Epithelial cell of proximal tubule (primary cell): ENCODE measurements around the gene IGFBPL1. TPM values are rescaled to one million over a fixed set of nuclear protein-coding genes. Genes with fewer than 3 reads are reported as not detected.
A peak's percentile ranks its signal among the peaks of the same experiment; 100 is the strongest.

Source experiments
- DNase-seq: peaks from one replicate; pipeline ENCODE4 v3.0.0-alpha.2; 2011; ENCODE audit warnings: low read depth
- H3K4me3 ChIP-seq: 2 replicates; pipeline ENCODE4 v1.5.1; 2011; ENCODE audit warnings: low read depth, mild to moderate bottlenecking, low read length
- total RNA-seq: library from RNA; depleted of rRNA; stranded (reverse); fragments of >200 nt; gene quantifications from 2 replicates; pipeline ENCODE4 v1.2.3, GENCODE V29; 2015
- TF ChIP-seq, protein P1 (sequence below): conservative IDR thresholded peaks from 2 replicates; pipeline ENCODE4 v1.5.1; 2012; ENCODE audit warnings: low read depth, mild to moderate bottlenecking, low read length

Gene IGFBPL1
- total RNA-seq, 1 donor from 2014 or later: 8.8 TPM

DNA sequence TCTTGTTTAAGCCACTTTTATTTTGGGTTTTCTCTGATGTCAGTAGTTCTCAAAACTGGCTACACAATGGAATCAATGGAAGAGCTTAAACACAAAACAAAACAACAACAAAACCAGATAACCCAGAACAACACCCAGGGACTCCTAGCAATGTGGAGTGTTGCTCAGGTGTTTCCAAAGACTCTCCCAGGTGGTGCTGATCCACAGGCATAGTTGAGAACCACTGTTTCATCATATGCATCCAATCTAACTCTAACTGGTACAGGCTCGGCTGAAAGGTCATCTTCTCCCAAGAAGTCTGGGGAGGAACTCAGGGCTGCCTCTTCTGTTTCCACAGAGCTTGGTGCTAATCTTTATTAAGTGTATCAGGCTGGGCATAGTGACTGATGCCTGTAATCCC lies 37.2 kb downstream of the IGFBPL1 start:
- TF ChIP-seq, protein P1, sequence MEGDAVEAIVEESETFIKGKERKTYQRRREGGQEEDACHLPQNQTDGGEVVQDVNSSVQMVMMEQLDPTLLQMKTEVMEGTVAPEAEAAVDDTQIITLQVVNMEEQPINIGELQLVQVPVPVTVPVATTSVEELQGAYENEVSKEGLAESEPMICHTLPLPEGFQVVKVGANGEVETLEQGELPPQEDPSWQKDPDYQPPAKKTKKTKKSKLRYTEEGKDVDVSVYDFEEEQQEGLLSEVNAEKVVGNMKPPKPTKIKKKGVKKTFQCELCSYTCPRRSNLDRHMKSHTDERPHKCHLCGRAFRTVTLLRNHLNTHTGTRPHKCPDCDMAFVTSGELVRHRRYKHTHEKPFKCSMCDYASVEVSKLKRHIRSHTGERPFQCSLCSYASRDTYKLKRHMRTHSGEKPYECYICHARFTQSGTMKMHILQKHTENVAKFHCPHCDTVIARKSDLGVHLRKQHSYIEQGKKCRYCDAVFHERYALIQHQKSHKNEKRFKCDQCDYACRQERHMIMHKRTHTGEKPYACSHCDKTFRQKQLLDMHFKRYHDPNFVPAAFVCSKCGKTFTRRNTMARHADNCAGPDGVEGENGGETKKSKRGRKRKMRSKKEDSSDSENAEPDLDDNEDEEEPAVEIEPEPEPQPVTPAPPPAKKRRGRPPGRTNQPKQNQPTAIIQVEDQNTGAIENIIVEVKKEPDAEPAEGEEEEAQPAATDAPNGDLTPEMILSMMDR: no peak
- DNase-seq: no peak
- H3K4me3 ChIP-seq: no peak overlapping the region

DNA sequence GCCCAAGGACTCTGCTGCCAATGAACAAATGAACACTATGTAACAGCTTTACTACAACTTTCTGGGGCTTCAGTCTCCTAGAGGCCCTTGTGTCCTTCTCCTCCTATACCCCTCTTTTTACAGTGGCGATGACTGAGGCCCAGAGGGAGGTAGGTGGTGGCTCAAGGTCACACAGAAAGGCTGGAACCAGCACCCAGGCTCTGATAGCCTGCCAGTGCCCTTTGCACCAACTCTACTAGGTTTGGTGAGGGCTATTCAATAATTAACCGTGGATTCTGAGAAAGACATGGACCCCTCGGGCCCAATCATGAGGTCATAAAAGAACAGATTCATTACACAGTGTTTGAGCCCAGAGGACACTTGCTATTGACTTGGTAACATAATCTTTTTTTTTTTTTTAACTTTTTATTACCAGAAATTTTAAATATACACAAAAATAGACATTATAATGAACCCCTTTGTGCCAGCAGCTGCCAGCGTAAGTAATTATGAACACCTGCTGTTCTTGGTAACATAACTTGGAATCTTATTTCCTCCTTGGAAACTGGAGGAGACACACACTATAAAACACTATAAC lies 37.8 kb downstream of the IGFBPL1 start:
- TF ChIP-seq, protein P1: no peak

DNA sequence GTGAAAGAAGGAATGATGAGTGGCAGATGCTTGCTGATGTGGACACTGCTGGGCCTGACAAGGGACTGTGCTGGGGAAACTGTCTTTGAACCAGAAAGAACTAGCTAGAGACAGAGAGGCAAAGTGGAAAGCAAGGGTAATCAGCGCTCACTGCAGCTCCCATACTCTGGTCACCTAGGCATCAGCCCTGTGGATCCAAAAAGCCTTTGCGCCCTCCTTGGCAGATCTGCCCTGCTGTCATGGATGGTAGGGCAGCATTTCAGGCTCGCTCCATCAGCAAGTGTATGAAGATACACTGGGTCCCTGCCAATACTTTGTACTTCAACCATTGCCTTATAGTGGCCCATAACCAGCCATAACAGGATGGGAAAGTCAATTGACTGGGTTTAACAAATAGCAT lies 38.4 kb downstream of the IGFBPL1 start:
- no peak for DNase-seq
- H3K4me3 ChIP-seq: no peak overlapping the region
- TF ChIP-seq, protein P1: no peak

More for the DNA sequence above, 37.8 kb downstream of the IGFBPL1 start:
- no peak overlapping the region for H3K4me3 ChIP-seq
- DNase-seq: no peak

DNA sequence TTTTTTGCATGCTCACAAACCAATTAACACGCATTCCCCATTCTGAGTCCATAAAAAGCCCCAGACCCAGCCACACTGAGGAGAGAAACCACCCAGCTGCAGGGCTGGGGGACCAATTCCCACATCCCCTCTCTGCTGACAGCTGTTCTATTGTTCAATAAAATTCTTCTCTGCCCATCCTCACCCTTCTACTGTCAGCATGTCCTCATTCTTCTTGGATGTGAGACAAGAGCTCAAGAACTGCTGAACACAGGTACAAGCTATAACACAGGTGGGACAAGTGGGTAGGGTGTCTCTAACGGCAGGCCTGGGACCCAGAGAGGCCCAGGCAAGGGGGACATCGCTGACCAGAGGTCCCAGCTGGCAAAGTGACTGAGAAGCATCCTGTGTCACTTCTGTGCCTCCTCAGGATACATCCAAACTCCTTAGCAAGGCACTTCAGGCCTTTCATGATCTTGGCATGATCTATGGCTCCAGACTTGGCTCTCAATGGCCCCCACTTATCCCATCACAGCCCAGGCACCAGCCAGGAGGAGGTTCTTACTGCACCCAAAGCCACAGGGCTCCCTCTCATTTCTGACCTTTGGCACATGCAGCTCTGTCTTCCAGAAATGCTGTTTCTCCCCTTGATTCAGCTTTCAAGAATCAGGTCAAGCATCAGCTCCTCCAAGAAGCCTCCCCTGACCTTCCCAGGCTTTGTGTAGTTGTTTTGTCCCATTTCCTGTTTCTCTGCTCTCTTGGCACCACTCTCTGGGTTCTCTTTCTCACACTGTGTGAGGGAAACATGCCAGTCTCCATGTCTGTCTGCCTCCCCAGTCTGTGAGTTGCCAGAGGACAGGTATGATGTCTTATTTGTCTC lies 39.0 kb downstream of the IGFBPL1 start:
- DNase-seq: peak; percentile 56
- TF ChIP-seq, protein P1: no peak
- H3K4me3 ChIP-seq: no peak overlapping the region

DNA sequence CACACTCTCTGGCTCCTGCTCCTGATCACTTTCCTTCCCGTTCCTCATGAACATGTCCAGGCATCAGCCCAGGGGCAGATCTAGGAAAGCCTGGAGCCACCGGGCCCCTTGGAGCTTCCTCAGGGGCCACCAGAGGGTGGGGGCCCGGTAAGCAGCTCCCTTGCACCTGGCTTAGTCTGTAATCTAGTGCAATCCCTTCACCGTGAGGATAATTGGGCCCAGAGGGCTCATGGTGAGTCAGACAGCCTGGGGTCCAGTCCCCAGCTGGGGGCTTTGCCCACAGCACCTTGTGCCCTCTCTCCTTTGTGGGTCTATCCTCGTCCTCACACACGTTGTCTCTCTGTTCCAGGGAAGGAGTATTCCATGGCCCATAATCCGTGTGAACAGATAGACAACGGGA lies 42.1 kb downstream of the IGFBPL1 start:
- TF ChIP-seq, protein P1: no peak
- no peak for DNase-seq
- H3K4me3 ChIP-seq: no peak overlapping the region

DNA sequence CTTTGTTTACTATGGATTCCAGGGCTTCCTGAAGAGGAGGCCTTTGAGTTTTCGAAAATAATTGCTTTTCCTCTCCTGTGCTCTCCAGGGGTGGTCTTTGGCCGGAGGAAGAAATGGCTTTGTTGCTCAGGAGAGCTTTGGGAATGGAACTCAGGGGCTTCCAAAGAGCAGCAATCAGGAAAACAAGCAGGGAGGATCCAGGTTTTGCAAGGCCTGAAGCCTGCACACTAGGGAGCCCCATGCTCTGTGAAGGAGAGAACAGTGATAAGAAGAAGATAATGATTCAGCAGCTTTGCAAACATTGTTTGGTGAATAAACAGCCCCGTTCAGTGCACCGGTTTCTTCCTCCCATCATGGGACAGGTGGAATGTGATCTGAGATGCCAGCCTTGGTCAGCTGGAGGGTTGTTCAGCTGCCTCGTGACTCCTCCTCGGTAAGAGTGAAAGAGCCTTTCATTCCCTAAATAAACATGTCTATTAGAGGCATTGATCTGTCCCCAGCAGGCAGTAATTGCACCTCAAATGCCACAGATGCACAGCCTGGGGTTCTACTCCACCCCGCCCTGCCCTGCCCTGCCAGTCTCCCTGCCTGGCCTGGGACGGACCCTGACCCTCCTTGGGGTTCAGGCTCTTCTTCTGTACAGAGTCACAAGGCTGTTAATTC lies 43.3 kb downstream of the IGFBPL1 start:
- peak; percentile 59 for DNase-seq
- TF ChIP-seq, protein P1: no peak
- no peak overlapping the region for H3K4me3 ChIP-seq
